Lower leg skin (tissue), 4 donors: ENCODE data around the gene PRDM16. TPM values are rescaled to one million over a fixed set of nuclear protein-coding genes. Genes with fewer than 3 reads are reported as not detected.

ENCODE experiments used
- DNase-seq, 2 donors: peaks; one replicate each; pipeline ENCODE4 v3.0.0-alpha.2; 2019; ENCODE audit warnings: low spot score in 2 of 2
- H3K4me3 ChIP-seq: fragments of 200-600 bp; sonication (generic); 2 replicates; pipeline ENCODE4 v1.5.1; 2017; ENCODE audit warnings: mild to moderate bottlenecking, low read depth; ENCODE audit not compliant: poor library complexity, severe bottlenecking
- CTCF ChIP-seq, 3 donors: fragments of 450-650 bp; IDR thresholded peaks; one replicate each; pipeline ENCODE4 v1.5.1; 2016; ENCODE audit warnings: antibody characterized with exemption in 3 of 3, mild to moderate bottlenecking in 3 of 3, moderate library complexity in 2 of 3
- POLR2A ChIP-seq, 2 donors: fragments of 450-650 bp; IDR thresholded peaks; one replicate each; pipeline ENCODE4 v1.6.1; 2016 to 2017; ENCODE audit warnings: antibody characterized with exemption in 2 of 2, mild to moderate bottlenecking in 1 of 2, moderate library complexity in 1 of 2
- WGBS, 2 donors: methylation state at CpG; one replicate each; pipeline ENCODE4 v1.1.5; 2018; 5-methylcytosine and 5-hydroxymethylcytosine counted together
- intact Hi-C: fragments of 100-400 bp; cut with DNase I; formaldehyde crosslinking; loops from one replicate; pipeline ENCODE4 v1.15.0; 2023; ENCODE audit warnings: low total_unique reads
- total RNA-seq, 4 donors: library from RNA; depleted of rRNA; stranded (reverse); fragments of >200 nt; gene quantifications; one replicate each; pipeline ENCODE4 v1.1.0, GENCODE V29; 2016

Gene PRDM16
- total RNA-seq, 4 donors from 2014 or later = 0.08 to 0.91 (median 0.56) TPM; not detected in 1

GRCh38 chr1:3409366-3410141 is 340.6 kb downstream of the PRDM16 start:
- 72 to 78% methylated on average over 18 to 19 of the region's 19 CpGs for WGBS, 2 donors
- no peak overlapping the region for H3K4me3 ChIP-seq
- no peak for DNase-seq
- intact Hi-C loops = no loop called here
- TF ChIP-seq CTCF (IDR thresholded peaks at IDR 0.05) (no peak), POLR2A (IDR thresholded peaks at IDR 0.05) (no peak)

- TF ChIP-seq CTCF (IDR thresholded peaks at IDR 0.05) = no peak
- no peak for TF ChIP-seq POLR2A (IDR thresholded peaks at IDR 0.05)
- no peak overlapping the region for H3K4me3 ChIP-seq
- no peak for DNase-seq
- intact Hi-C loops = no loop called here
- WGBS, 2 donors = 43 to 46% methylated on average over 21 of the region's 21 CpGs
Observed at GRCh38 chr1:3410142-3410925, 341.3 kb downstream of the PRDM16 start.

- intact Hi-C loops = no loop called here
- no peak for TF ChIP-seq CTCF (IDR thresholded peaks at IDR 0.05)
- TF ChIP-seq POLR2A (IDR thresholded peaks at IDR 0.05) = no peak
- WGBS, 2 donors = 82 to 83% methylated on average over 30 of the region's 30 CpGs
- DNase-seq = no peak
- no peak overlapping the region for H3K4me3 ChIP-seq
Observed at GRCh38 chr1:3411806-3412205, 342.8 kb downstream of the PRDM16 start.

- 86 to 91% methylated on average over 33 of the region's 33 CpGs for WGBS, 2 donors
- intact Hi-C loops = no loop called here
- TF ChIP-seq POLR2A (IDR thresholded peaks at IDR 0.05) = no peak
- TF ChIP-seq CTCF (IDR thresholded peaks at IDR 0.05) = no peak
- H3K4me3 ChIP-seq = no peak overlapping the region
- no peak for DNase-seq
Observed at GRCh38 chr1:3412376-3412775, 343.4 kb downstream of the PRDM16 start.

GRCh38 chr1:3413975-3414710 is 345.1 kb downstream of the PRDM16 start:
- TF ChIP-seq POLR2A (IDR thresholded peaks at IDR 0.05) = no peak
- no peak for TF ChIP-seq CTCF (IDR thresholded peaks at IDR 0.05)
- 89% methylated on average over 30 to 31 of the region's 34 CpGs for WGBS, 2 donors
- DNase-seq = no peak
- intact Hi-C loops = no loop called here
- no peak overlapping the region for H3K4me3 ChIP-seq
